ENCODE data around the gene SLC2A13.
"Not testable (repeated sequence)": the region's sequence is repeated elsewhere in the genome, so short reads cannot be mapped to it uniquely, and the experiment has no call there.

SLC2A13 gene

DNA sequence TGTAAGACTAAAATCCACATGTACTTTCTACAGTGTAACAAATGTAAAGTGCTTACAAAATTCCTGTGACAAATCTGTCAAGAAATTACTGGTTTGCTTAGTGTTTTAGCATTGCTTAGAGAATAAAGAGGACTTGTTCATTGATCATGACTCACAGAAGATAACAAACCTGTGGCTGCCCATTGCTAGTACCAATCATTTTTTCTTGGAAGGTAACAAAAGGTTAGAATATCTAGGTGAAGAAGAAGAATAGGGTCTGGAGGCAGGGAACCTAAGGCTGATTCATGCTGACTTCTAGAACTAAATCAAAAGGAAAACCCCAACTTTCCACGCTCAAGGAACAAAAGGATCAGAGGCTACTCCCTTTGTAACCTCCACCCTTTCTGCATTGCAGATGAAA lies 253.5 kb downstream of the SLC2A13 start:
- DNase-seq: no peak

GRCh38 chr12:39848218-39848617 lies 257.7 kb downstream of the SLC2A13 start:
- DNase-seq: not testable (repeated sequence)

DNA sequence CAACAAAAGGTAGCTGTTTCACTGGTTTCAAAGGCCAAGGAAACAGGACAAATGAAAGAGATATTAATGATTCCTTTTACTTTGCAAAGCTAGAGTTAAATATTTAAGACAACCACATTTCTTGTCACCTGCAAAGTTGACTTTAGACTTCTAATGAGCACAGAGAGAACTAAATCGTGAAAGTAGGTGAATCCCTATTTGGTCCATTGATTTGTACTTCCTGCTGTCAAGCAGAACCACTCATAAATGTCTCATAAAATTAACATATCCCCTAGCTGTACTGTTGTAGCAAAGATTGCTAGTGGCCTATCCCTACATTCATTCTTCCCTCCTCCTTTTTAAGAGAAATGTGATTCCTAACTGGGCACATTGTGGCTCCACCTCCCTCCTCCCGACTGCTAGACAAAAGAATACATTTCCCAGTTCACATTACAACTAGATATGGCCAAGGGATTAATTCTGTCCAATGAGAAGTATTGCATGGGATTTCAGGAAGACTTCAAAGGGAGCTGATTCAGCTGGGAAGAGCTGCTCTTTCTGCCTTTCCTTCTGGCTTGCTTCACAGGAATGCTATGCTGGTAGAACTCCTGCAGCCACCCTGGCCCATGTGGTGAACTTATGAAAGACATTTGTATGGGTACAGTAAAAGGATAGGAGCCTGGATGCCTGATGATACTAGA lies 258.8 kb downstream of the SLC2A13 start:
- DNase-seq: no peak

GRCh38 chr12:39846304-39846703 lies 259.6 kb downstream of the SLC2A13 start:
- no peak for DNase-seq

GRCh38 chr12:39840422-39840821 lies 265.5 kb downstream of the SLC2A13 start:
- no peak for DNase-seq

DNA sequence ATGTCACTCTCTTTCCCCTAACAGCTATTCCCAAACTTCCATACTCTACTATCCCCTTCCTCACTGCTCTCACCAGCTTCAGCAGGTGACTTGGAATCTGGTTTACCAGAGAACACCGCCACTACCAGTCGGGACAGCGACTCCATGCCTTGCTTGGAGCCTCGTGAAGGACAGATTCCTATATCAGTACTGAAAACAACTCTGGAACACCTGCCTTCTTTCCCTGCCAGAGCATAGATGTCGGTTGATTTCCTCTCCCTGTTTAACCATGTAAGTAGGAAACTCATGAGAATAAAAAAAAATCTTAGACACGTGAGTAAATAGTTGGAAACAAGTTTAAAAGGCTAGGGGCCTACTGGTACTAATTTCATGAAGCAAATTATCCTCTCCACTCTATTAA lies 266.8 kb downstream of the SLC2A13 start:
- no peak for DNase-seq

DNA sequence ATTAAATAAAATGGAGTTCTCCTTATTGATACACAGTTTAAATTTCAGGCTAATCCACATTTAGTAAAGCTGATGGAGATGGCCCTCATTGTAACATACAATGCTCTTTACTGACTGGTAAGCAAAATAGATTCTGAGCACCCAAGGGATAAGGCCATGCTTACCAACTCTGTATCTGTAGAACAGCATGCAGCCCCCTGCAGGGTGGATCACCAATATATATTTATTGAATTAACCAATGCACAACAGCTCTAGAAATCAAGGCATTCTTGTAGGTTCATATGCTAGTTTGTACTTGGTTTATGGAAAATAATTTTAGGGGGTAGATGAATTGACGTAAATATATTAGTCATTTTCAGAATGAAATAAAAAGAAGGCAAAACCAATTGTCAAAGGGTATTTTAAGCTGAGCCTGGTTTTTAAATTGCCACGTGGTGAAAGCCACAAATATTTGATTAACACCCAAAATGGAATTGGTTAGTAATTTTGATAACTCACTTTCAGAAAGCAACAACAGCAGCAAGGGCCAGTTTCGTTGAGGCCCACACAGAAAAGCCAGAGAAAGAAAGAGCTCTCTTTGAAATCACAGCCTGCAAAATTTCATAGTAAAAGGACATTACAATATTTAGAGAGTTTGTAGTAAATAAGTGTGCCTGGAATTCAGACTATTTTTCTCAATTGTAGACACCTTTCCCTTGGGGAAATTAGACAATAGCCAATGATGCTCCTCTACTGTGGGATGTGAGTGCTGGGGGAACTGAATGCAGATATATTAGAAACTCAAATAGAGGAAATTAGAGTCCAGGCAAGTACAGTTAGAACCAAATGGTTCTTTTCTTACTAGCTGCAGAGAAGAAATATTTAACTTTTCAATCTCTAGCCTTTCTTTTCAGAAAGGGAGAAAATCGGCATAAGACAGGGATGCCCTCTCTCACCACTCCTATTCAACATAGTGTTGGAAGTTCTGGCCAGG lies 270.1 kb downstream of the SLC2A13 start:
- DNase-seq: no peak

- DNase-seq: no peak
Measured at GRCh38 chr12:39831587-39832315, 274.1 kb downstream of the SLC2A13 start.

- no peak for DNase-seq
Measured at GRCh38 chr12:39830852-39831520, 274.9 kb downstream of the SLC2A13 start.

- no peak for DNase-seq
Measured at GRCh38 chr12:39830171-39830570, 275.7 kb downstream of the SLC2A13 start.

DNA sequence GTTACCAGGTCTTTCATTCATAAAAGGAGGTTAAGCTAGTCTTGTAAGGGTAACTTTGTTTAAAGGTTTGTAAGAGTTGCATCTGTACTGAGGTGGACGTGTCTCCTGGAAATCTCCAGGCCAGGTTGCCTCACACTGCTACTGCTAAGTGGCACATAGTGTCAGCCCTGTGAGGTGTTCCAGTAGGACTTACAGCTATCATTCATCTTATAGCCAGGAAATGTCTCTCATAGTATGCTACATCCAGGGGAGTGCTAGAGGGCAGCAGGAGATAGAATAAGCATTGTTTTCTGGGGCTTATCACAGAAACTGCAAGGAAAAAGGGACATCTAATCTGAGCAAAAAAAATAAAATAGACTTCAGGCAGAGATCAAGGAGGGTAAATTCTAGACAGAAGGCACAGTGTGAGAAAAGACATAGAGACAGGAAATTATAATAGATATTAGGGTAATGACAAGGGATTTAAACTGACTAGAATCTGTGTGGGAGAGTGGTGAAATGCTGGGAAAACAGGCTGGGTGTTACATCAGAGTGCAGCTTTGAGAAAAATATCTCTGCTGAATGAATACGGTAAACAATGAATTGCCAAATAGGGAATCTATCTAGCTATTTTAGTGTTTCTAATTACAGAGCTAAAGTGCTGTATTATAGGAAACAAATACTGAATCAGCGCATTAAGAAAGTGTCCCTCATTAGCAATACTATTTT lies 281.2 kb downstream of the SLC2A13 start:
- no peak for DNase-seq

DNA sequence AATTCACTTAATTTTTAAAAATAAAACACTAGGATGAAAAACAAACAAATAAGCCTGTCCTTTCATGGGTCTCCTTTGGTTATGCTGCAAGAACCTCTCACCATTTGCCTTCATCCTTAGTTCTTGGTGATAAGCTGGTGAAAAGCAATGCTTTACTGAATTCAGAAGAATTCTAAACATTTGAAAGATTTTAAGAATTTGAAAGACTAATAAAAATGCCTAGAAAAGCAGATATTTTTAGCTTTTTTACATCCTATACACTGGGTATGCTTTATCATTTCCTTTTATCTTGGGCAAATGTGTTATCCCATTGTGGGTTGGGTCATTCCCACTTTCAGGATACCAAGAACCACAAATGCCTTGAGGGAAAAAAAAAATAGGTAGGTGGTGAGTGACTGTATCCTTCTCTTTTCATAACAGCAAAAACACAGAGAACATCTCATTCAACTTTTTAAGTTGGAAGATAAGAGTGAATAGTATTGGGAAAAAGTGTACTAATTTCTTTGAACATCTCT lies 289.2 kb downstream of the SLC2A13 start:
- no peak for DNase-seq

DNA sequence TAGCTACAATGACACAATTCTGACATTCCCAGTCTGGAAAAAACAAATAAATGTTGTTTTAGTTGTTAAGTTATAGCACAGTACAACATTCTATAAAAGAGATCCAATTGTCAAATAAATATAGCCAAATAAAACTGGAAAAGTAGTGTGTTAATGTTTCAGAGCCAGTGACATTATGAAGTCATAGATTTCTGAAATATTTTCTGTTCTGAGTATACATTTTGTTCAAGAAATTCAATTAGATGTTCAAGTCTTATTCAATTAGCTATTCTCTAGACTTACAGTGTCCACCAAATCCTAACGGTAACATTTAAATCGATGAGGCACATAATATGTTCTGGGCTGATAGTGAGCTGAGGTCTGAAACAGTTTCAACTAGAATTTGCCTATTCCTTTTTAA lies 290.1 kb downstream of the SLC2A13 start:
- DNase-seq: no peak

- no peak for DNase-seq
Measured at GRCh38 chr12:39814626-39815025, 291.3 kb downstream of the SLC2A13 start.

GRCh38 chr12:39813776-39814175 lies 292.1 kb downstream of the SLC2A13 start:
- DNase-seq: no peak

- not testable (repeated sequence) for DNase-seq
Measured at GRCh38 chr12:39812456-39812855, 293.4 kb downstream of the SLC2A13 start.

- no peak for DNase-seq
Measured at GRCh38 chr12:39807043-39807442, 298.8 kb downstream of the SLC2A13 start.

GRCh38 chr12:39805651-39806050 lies 300.2 kb downstream of the SLC2A13 start:
- DNase-seq: no peak

GRCh38 chr12:39804898-39805297 lies 301.0 kb downstream of the SLC2A13 start:
- DNase-seq: no peak

DNA sequence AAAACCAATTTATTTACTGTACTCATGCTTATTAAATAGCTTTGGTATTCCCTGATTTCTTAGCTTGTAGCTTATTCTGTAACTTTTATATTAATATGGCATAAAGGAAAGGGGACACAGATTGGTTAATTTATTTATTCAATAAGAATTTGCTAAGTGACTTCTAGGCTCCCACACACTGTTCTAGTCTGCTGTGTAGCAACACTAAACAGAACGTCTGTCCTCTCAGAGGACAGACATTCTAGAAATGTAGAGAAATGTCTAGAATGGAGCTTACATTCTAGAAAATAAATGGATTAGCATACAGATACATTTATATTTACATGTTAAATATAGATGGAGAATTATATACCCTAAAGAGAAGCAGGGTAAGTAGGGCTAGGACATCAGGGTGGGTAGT lies 301.4 kb downstream of the SLC2A13 start:
- no peak for DNase-seq

DNA sequence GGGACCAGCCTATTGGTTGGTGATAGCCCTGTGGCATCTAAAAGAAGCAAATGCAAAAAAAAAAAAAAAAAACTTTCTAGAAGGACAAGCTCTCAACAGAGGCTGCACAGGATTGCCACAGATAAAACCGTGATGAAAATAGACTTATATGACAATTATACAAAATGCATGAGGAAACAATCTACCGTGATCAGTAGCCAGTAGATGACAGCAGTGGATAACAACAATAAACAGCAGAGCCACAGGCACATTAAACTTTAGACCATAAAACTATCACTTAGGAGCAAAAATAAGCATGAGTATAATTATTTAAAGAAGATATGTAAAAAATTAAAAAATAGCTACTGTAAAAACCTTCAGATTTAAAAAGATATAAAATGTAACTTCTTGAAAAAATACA lies 302.7 kb downstream of the SLC2A13 start:
- no peak for DNase-seq

DNA sequence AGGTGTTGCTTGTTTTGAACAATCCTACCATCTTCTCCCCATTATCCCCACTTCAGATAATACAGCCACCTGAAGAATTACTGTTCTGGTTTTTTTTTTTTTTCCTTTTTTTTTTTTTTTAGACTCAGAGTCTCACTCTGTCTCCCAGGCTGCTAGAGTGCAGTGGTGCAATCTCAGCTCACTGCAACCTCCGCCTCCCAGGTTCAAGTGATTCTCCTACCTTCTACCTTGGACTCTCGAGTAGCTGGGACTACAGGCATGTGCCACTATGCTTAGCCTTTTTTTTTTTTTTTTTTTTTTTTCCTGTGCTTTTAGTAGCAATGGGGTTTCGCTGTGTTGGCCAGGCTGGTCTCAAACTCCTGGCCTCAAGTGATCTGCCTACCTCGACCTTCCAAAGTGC lies 306.9 kb downstream of the SLC2A13 start:
- DNase-seq: no peak
